ENCODE results near the gene LBP. TPM values are rescaled to one million over a fixed set of nuclear protein-coding genes. Genes with fewer than 3 reads are reported as not detected.

LBP gene
- total and polyA plus RNA-seq, 10 of the 15 experiments (the other 5 are each of a cell fraction or from before 2014, with no cell fraction given), result 0.04 to 0.10 TPM; not detected in 8

- TF ChIP-seq REST (IDR thresholded peaks at IDR 0.05; ENCODE audit: low read depth, low read length) (no peak), HCFC1 (IDR thresholded peaks at IDR 0.05; ENCODE audit: low read length) (no peak), SREBF1 (IDR thresholded peaks at IDR 0.05; ENCODE audit: low read length) (no peak), GATAD2B (conservative IDR thresholded peaks at IDR 0.05; ENCODE audit: low read depth) (no peak), SMARCA5 (IDR thresholded peaks at IDR 0.05) (no peak), ZNF217 (IDR thresholded peaks at IDR 0.05) (no peak), HDAC6 (IDR thresholded peaks at IDR 0.05; ENCODE audit: unreplicated experiment) (no peak)
Observed at GRCh38 chr20:38306379-38306778, 39.9 kb upstream of the LBP start (continued).

- Histone ChIP-seq H2AFZ (ENCODE audit: control insufficient read depth, low read depth, low read length) (no peak overlapping the region), H3K4me3 (no peak overlapping the region), H3K27ac (ENCODE audit: control insufficient read depth, insufficient read depth) (no peak overlapping the region), H3K36me3 (ENCODE audit: control insufficient read depth in 2 of 2, insufficient read depth in 2 of 2, low read length in 1 of 2) (no peaks in the 10 kb centered on the region), H4K20me1 (ENCODE audit: control insufficient read depth, insufficient read depth) (no peaks in the 10 kb centered on the region), H3K4me2 (ENCODE audit: control insufficient read depth, insufficient read depth) (no peak overlapping the region), H3K9me3 (replicated peaks; ENCODE audit: control insufficient read depth, insufficient read depth, low read length) (no peaks in the 10 kb centered on the region), H3K27me3 (replicated peaks in 1 of 2; ENCODE audit: control insufficient read depth in 2 of 2, insufficient read depth in 2 of 2, low read length in 1 of 2) (peaks cover 9 to 22% of the 10 kb centered on the region in 2 experiments), H3K9ac (ENCODE audit: control insufficient read depth, insufficient read depth, low read length) (no peak overlapping the region), H3K79me2 (ENCODE audit: control insufficient read depth, insufficient read depth, low read length) (no peaks in the 10 kb centered on the region), H3K4me1 (ENCODE audit: control insufficient read depth, insufficient read depth, low read length) (no peaks in the 10 kb centered on the region; the same call in 1 of the 2 replicates)
- intact Hi-C loops (cut with micrococcal nuclease; ENCODE audit: unreplicated experiment) (no loop called here), in situ Hi-C loops (cut with MboI) (no loop called here)
- CTCF ChIA-PET, result no interaction called here
- ATAC-seq (no peak), DNase-seq (ENCODE audit: low read depth, low spot score) (no peak), FAIRE-seq (no peak)
- BruUV-seq (replicated peaks), result no TSS peak
- RAD21 ChIA-PET (ENCODE audit: unreplicated experiment), result no interaction called here
- POLR2A ChIA-PET, result no interaction called here
- 16% methylated on average over 8 of the region's 8 CpGs for WGBS (ENCODE audit: insufficient coverage, insufficient replicate concordance, low lambda C conversion rate, missing lambda C conversion rate)
- SMC1A ChIA-PET (ENCODE audit: uncharacterized antibody, unreplicated experiment), result no interaction called here
- TF ChIP-seq NRF1 (conservative IDR thresholded peaks at IDR 0.05; ENCODE audit: low read depth, low read length) (no peak), CTCF (IDR thresholded peaks at IDR 0.05 in 2 of 3, conservative IDR thresholded peaks at IDR 0.05 in 1 of 3; ENCODE audit: control insufficient read depth in 2 of 3, extremely low read depth in 1 of 3, insufficient read depth in 1 of 3, low read depth in 3 of 3, low read length in 3 of 3) (no peak), KLF5 (IDR thresholded peaks at IDR 0.05; ENCODE audit: partially characterized antibody) (no peak), RFX5 (IDR thresholded peaks at IDR 0.05; ENCODE audit: low read depth, low read length) (no peak), IRF4 (IDR thresholded peaks at IDR 0.05; ENCODE audit: low read depth, low read length) (no peak), MAX (IDR thresholded peaks at IDR 0.05; ENCODE audit: low read depth, low read length) (no peak), HSF1 (IDR thresholded peaks at IDR 0.05; ENCODE audit: low read depth, low read length) (no peak), PML (IDR thresholded peaks at IDR 0.05; ENCODE audit: low read length) (no peak)
Observed at GRCh38 chr20:38307371-38308046, 38.8 kb upstream of the LBP start.

All from GM12878 (cell line).